Glutamatergic neuron (in vitro differentiated cells): ENCODE data around the gene EIF4B. TPM values are rescaled to one million over a fixed set of nuclear protein-coding genes. Genes with fewer than 3 reads are reported as not detected.

Experiments
- DNase-seq: peaks from one replicate; pipeline ENCODE4 v3.0.0; 2022
- H3K27ac Mint-ChIP-seq: one replicate; pipeline ENCODE4 v1.8.0; 2020; ENCODE audit warnings: mild to moderate bottlenecking, mixed read lengths, inconsistent platforms; ENCODE audit not compliant: unreplicated experiment
- H3K27me3 Mint-ChIP-seq: one replicate; pipeline ENCODE4 v1.8.0; 2020; ENCODE audit warnings: mild to moderate bottlenecking, moderate library complexity, mixed read lengths, inconsistent platforms; ENCODE audit not compliant: unreplicated experiment
- H3K36me3 Mint-ChIP-seq: one replicate; pipeline ENCODE4 v1.8.0; 2020; ENCODE audit warnings: mild to moderate bottlenecking, mixed read lengths, inconsistent platforms; ENCODE audit not compliant: unreplicated experiment
- H3K4me1 Mint-ChIP-seq: one replicate; pipeline ENCODE4 v1.8.0; 2020; ENCODE audit warnings: mild to moderate bottlenecking, low read depth, mixed read lengths, inconsistent platforms; ENCODE audit not compliant: unreplicated experiment
- H3K4me3 Mint-ChIP-seq: one replicate; pipeline ENCODE4 v1.8.0; 2020; ENCODE audit warnings: mild to moderate bottlenecking, mixed read lengths, inconsistent platforms; ENCODE audit not compliant: unreplicated experiment
- H3K9me3 Mint-ChIP-seq: one replicate; pipeline ENCODE4 v1.8.0; 2020; ENCODE audit warnings: mild to moderate bottlenecking, moderate library complexity, mixed read lengths, inconsistent platforms; ENCODE audit not compliant: unreplicated experiment
- CTCF ChIP-seq: fragments of 200-600 bp; sonication (generic); IDR thresholded peaks from one replicate; pipeline ENCODE4 v1.5.0; 2021; ENCODE audit not compliant: partially characterized antibody, unreplicated experiment
- total RNA-seq: library from RNA; stranded (reverse); fragmentation: NEBNext Ultra II Directional; extraction: Animal tissue kit (Norgen Biotek cat#: 25700); gene quantifications from one replicate; pipeline ENCODE4 v1.2.1, GENCODE V29; 2021; ENCODE audit not compliant: unreplicated experiment

Gene EIF4B
- total RNA-seq, 1 donor from 2014 or later = 283 TPM

DNA sequence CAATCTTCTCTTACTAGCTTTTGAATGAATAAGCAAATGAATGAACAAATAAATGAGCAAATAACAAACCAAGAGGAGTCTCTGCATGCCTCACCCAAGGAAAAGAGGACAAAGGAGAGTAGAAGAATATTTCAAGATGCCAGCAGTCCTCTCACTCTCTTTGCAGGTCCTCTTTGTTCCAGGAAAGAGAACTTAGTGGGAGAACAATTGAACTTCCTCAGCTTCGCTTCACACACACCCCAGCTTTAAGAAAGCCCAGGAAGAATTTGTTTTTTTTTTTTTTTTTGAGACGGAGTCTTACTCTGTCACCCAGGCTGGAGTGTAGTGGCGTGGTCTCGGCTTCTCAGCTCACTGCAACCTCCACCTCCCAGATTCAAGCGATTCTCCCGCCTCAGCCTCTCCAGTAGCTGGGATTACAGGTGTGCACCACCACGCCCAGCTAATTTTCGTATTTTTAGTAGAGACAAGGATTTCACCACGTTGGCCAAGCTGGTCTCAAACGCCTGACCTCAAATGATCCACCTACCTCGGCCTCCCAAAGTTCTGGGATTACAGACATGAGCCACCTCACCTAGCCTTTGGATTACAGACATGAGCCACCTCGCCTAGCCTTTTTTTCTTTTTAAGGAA is 37.0 kb upstream of the EIF4B start:
- no peaks in the 10 kb centered on the region for H3K4me1 Mint-ChIP-seq
- TF ChIP-seq CTCF = no peak
- no peak overlapping the region for H3K4me3 Mint-ChIP-seq
- H3K36me3 Mint-ChIP-seq = no peaks in the 10 kb centered on the region
- no peak overlapping the region for H3K27ac Mint-ChIP-seq
- DNase-seq = no peak
- no peaks in the 10 kb centered on the region for H3K9me3 Mint-ChIP-seq
- peaks cover 2% of the 10 kb centered on the region for H3K27me3 Mint-ChIP-seq

GRCh38 chr12:52969828-52970569 is 36.3 kb upstream of the EIF4B start:
- TF ChIP-seq CTCF = no peak
- H3K27ac Mint-ChIP-seq = no peak overlapping the region
- H3K36me3 Mint-ChIP-seq = no peaks in the 10 kb centered on the region
- DNase-seq = no peak
- H3K4me3 Mint-ChIP-seq = no peak overlapping the region
- H3K9me3 Mint-ChIP-seq = no peaks in the 10 kb centered on the region
- peaks cover 2% of the 10 kb centered on the region for H3K27me3 Mint-ChIP-seq
- H3K4me1 Mint-ChIP-seq = no peaks in the 10 kb centered on the region

- H3K4me1 Mint-ChIP-seq = no peaks in the 10 kb centered on the region
- no peak overlapping the region for H3K27ac Mint-ChIP-seq
- no peaks in the 10 kb centered on the region for H3K36me3 Mint-ChIP-seq
- peaks cover 7% of the 10 kb centered on the region for H3K27me3 Mint-ChIP-seq
- no peaks in the 10 kb centered on the region for H3K9me3 Mint-ChIP-seq
- no peak for TF ChIP-seq CTCF
- H3K4me3 Mint-ChIP-seq = no peak overlapping the region
- no peak for DNase-seq
Measured at GRCh38 chr12:52971679-52972329, 34.5 kb upstream of the EIF4B start.

GRCh38 chr12:52975204-52975603 is 31.1 kb upstream of the EIF4B start:
- Mint-ChIP-seq H3K4me3 (no peak overlapping the region), H3K4me1 (no peaks in the 10 kb centered on the region), H3K27me3 (peaks cover 7% of the 10 kb centered on the region), H3K9me3 (no peaks in the 10 kb centered on the region), H3K36me3 (no peaks in the 10 kb centered on the region), H3K27ac (no peak overlapping the region)
- no peak for DNase-seq
- no peak for TF ChIP-seq CTCF
